CD8-positive, alpha-beta memory T cell (primary cell): ENCODE results near the gene MMADHC. TPM values are rescaled to one million over a fixed set of nuclear protein-coding genes. Genes with fewer than 3 reads are reported as not detected.

ENCODE experiments used
- CTCF ChIA-PET: fragments of 350-600 bp; sonication (Branson Sonifier 250); formaldehyde crosslinking; loops from one replicate; lab custom pipeline; 2021; ENCODE audit warnings: antibody characterized with exemption; lab: Charles Lee
- POLR2A ChIA-PET: fragments of 350-600 bp; sonication (Branson Sonifier 250); formaldehyde crosslinking; loops from one replicate; lab custom pipeline; 2021; ENCODE audit warnings: antibody characterized with exemption; lab: Charles Lee
- DNase-seq, 5 donors: peaks; one replicate each; pipeline versions ENCODE4 v3.0.0 to v3.0.0-alpha.2; 2020 to 2022; ENCODE audit warnings: mixed read lengths in 1 of 5
- H3K27ac ChIP-seq: one replicate; pipeline ENCODE4 v1.7.0; 2013; ENCODE audit warnings: low read depth, mild to moderate bottlenecking, low read length, moderate library complexity
- H3K27me3 ChIP-seq: 2 replicates; pipeline ENCODE4 v1.7.0; 2013; ENCODE audit warnings: low read length, mild to moderate bottlenecking; ENCODE audit not compliant: insufficient read depth, poor library complexity, severe bottlenecking
- H3K36me3 ChIP-seq: 2 replicates; pipeline ENCODE4 v1.7.0; 2013; ENCODE audit warnings: mild to moderate bottlenecking, low read length, moderate library complexity; ENCODE audit not compliant: insufficient read depth
- H3K4me1 ChIP-seq: 2 replicates; pipeline ENCODE4 v1.7.0; 2013; ENCODE audit warnings: mild to moderate bottlenecking, low read length, moderate library complexity; ENCODE audit not compliant: insufficient read depth
- H3K4me3 ChIP-seq: 2 replicates; pipeline ENCODE4 v1.7.0; 2013; ENCODE audit warnings: mild to moderate bottlenecking, low read length
- H3K9me3 ChIP-seq: 2 replicates; pipeline ENCODE4 v1.7.0; 2013; ENCODE audit warnings: mild to moderate bottlenecking, low read length
- H3K27ac Mint-ChIP-seq, 8 donors: one replicate each; pipeline ENCODE4 v1.8.0; 2020 to 2021; ENCODE audit warnings: mixed read lengths in 8 of 8, mild to moderate bottlenecking in 6 of 8, inconsistent platforms in 3 of 8, moderate library complexity in 3 of 8
- H3K27me3 Mint-ChIP-seq, 2 donors: one replicate each; pipeline ENCODE4 v1.8.0; 2020 to 2021; ENCODE audit warnings: mixed read lengths in 2 of 2, mild to moderate bottlenecking in 1 of 2, moderate library complexity in 1 of 2
- H3K36me3 Mint-ChIP-seq, 3 donors: one replicate each; pipeline ENCODE4 v1.8.0; 2020 to 2021; ENCODE audit warnings: mixed read lengths in 3 of 3, inconsistent platforms in 1 of 3, mild to moderate bottlenecking in 1 of 3
- H3K4me1 Mint-ChIP-seq, 3 donors: one replicate each; pipeline ENCODE4 v1.8.0; 2020 to 2021; ENCODE audit warnings: mixed read lengths in 3 of 3, inconsistent platforms in 1 of 3, mild to moderate bottlenecking in 1 of 3
- H3K4me3 Mint-ChIP-seq, 7 donors: one replicate each; pipeline ENCODE4 v1.8.0; 2020 to 2021; ENCODE audit warnings: mixed read lengths in 7 of 7, mild to moderate bottlenecking in 6 of 7, moderate library complexity in 4 of 7, inconsistent platforms in 2 of 7
- H3K9me3 Mint-ChIP-seq, 5 donors: one replicate each; pipeline ENCODE4 v1.8.0; 2020 to 2022; ENCODE audit warnings: mixed read lengths in 5 of 5, mild to moderate bottlenecking in 3 of 5, moderate library complexity in 2 of 5, inconsistent platforms in 1 of 5
- polyA plus RNA-seq: library from polyadenylated mRNA; unstranded; fragments of 300-500 nt; fragmentation: Illumina TruSeq; gene quantifications from one replicate; pipeline ENCODE4 v1.2.3, GENCODE V29; 2021
- total RNA-seq, 2 experiments: library from RNA; stranded (reverse); gene quantifications; one replicate each; pipeline ENCODE4 v1.2.3, GENCODE V29; 2021

The MMADHC gene
- total and polyA plus RNA-seq, 3 experiments from 2014 or later: 117 to 156 (median 149) TPM

- Histone ChIP-seq H3K27me3 (no peaks in the 10 kb centered on the region), H3K27ac (no peak overlapping the region), H3K4me3 (no peak overlapping the region), H3K36me3 (no peaks in the 10 kb centered on the region), H3K4me1 (no peaks in the 10 kb centered on the region), H3K9me3 (no peaks in the 10 kb centered on the region)
- Mint-ChIP-seq H3K27me3 (peaks cover 6% of the 10 kb centered on the region in 2 donors), H3K9me3 (no peaks in the 10 kb centered on the region), H3K27ac (no peak overlapping the region), H3K4me3 (no peak overlapping the region), H3K36me3 (peaks cover 0 to 18% (median 4%) of the 10 kb centered on the region in 3 donors), H3K4me1 (peaks cover 0 to 7% (median 1%) of the 10 kb centered on the region in 3 donors)
- ChIA-PET POLR2A (no interaction called here), CTCF (interaction anchor here (2.3 kb wide), 1 partner anchor 545 kb away, joined by 21 read pairs; no protein-coding TSS in a partner anchor)
- DNase-seq: no peak
These were observed 25.3 kb downstream of the MMADHC start for GRCh38 chr2:149562324-149562723.

GRCh38 chr2:149561309-149561926 lies 26.2 kb downstream of the MMADHC start:
- DNase-seq: peak in 3 of 5 donors; percentile 6 to 36 (median 12)

GRCh38 chr2:149559341-149560068 lies 28.1 kb downstream of the MMADHC start:
- no peaks in the 10 kb centered on the region for H3K27me3 ChIP-seq
- no peaks in the 10 kb centered on the region for H3K36me3 ChIP-seq
- CTCF ChIA-PET: no interaction called here
- no peaks in the 10 kb centered on the region for H3K9me3 ChIP-seq
- no peak for DNase-seq
- POLR2A ChIA-PET: no interaction called here
- Mint-ChIP-seq H3K4me1 (peaks cover 0 to 7% (median 1%) of the 10 kb centered on the region in 3 donors), H3K27ac (no peak overlapping the region), H3K36me3 (no peaks in the 10 kb centered on the region), H3K9me3 (no peaks in the 10 kb centered on the region), H3K27me3 (peaks cover 6 to 12% of the 10 kb centered on the region in 2 donors), H3K4me3 (no peak overlapping the region)
- H3K4me1 ChIP-seq: no peaks in the 10 kb centered on the region
- H3K27ac ChIP-seq: no peak overlapping the region
- H3K4me3 ChIP-seq: no peak overlapping the region

More at GRCh38 chr2:149561309-149561926, 26.2 kb downstream of the MMADHC start:
- Mint-ChIP-seq H3K27ac (no peak overlapping the region), H3K9me3 (no peaks in the 10 kb centered on the region), H3K27me3 (peaks cover 6 to 12% of the 10 kb centered on the region in 2 donors), H3K36me3 (peaks cover 0 to 10% (median 0%) of the 10 kb centered on the region in 3 donors), H3K4me3 (no peak overlapping the region), H3K4me1 (peaks cover 0 to 7% (median 1%) of the 10 kb centered on the region in 3 donors)
- H3K36me3 ChIP-seq: no peaks in the 10 kb centered on the region
- H3K4me1 ChIP-seq: no peaks in the 10 kb centered on the region
- H3K4me3 ChIP-seq: no peak overlapping the region
- no peak overlapping the region for H3K27ac ChIP-seq
- ChIA-PET POLR2A (no interaction called here), CTCF (interaction anchor here (0.8 to 2.3 kb wide), 8 partner anchors 9 to 1052 kb away, joined by 3 to 21 read pairs (median 3); no protein-coding TSS in a partner anchor)
- H3K9me3 ChIP-seq: no peaks in the 10 kb centered on the region
- H3K27me3 ChIP-seq: no peaks in the 10 kb centered on the region

GRCh38 chr2:149556452-149556851 lies 31.1 kb downstream of the MMADHC start:
- CTCF ChIA-PET: no interaction called here
- POLR2A ChIA-PET: no interaction called here
- H3K9me3 ChIP-seq: no peaks in the 10 kb centered on the region
- Mint-ChIP-seq H3K4me3 (no peak overlapping the region), H3K36me3 (peaks cover 0 to 4% (median 0%) of the 10 kb centered on the region in 3 donors), H3K27me3 (peaks cover 6 to 31% of the 10 kb centered on the region in 2 donors), H3K27ac (no peak overlapping the region), H3K4me1 (no peaks in the 10 kb centered on the region), H3K9me3 (no peaks in the 10 kb centered on the region)
- H3K27me3 ChIP-seq: no peaks in the 10 kb centered on the region
- no peak overlapping the region for H3K4me3 ChIP-seq
- H3K36me3 ChIP-seq: no peaks in the 10 kb centered on the region
- no peak overlapping the region for H3K27ac ChIP-seq
- H3K4me1 ChIP-seq: no peaks in the 10 kb centered on the region
- DNase-seq: no peak

- no peak overlapping the region for H3K4me3 ChIP-seq
- POLR2A ChIA-PET: no interaction called here
- CTCF ChIA-PET: interaction anchor here (1.3 kb wide), 1 partner anchor 9 kb away, joined by 5 read pairs; no protein-coding TSS in a partner anchor
- Mint-ChIP-seq H3K27ac (no peak overlapping the region), H3K4me1 (no peaks in the 10 kb centered on the region), H3K36me3 (peaks cover 0 to 4% (median 0%) of the 10 kb centered on the region in 3 donors), H3K4me3 (no peak overlapping the region), H3K27me3 (peaks cover 2 to 25% of the 10 kb centered on the region in 2 donors), H3K9me3 (peaks cover 0 to 2% (median 0%) of the 10 kb centered on the region in 5 donors)
- no peaks in the 10 kb centered on the region for H3K36me3 ChIP-seq
- no peaks in the 10 kb centered on the region for H3K4me1 ChIP-seq
- no peaks in the 10 kb centered on the region for H3K27me3 ChIP-seq
- no peaks in the 10 kb centered on the region for H3K9me3 ChIP-seq
- no peak for DNase-seq
- no peak overlapping the region for H3K27ac ChIP-seq
These were observed 34.7 kb downstream of the MMADHC start for GRCh38 chr2:149552830-149553229.

- H3K27me3 ChIP-seq: no peaks in the 10 kb centered on the region
- CTCF ChIA-PET: interaction anchor here (1.3 kb wide), 1 partner anchor 9 kb away, joined by 5 read pairs; no protein-coding TSS in a partner anchor
- H3K27ac ChIP-seq: no peak overlapping the region
- Mint-ChIP-seq H3K4me3 (no peak overlapping the region), H3K36me3 (peaks cover 0 to 4% (median 0%) of the 10 kb centered on the region in 3 donors), H3K4me1 (no peaks in the 10 kb centered on the region), H3K9me3 (peaks cover 0 to 2% (median 0%) of the 10 kb centered on the region in 5 donors), H3K27ac (no peak overlapping the region), H3K27me3 (peaks cover 2 to 25% of the 10 kb centered on the region in 2 donors)
- no peak overlapping the region for H3K4me3 ChIP-seq
- no peaks in the 10 kb centered on the region for H3K4me1 ChIP-seq
- POLR2A ChIA-PET: no interaction called here
- DNase-seq: no peak
- no peaks in the 10 kb centered on the region for H3K36me3 ChIP-seq
- no peaks in the 10 kb centered on the region for H3K9me3 ChIP-seq
These were observed 35.3 kb downstream of the MMADHC start for GRCh38 chr2:149552226-149552625.

- peak overlapping the region; percentile 7 to 90 (median 81) for H3K4me3 Mint-ChIP-seq
- peak overlapping the region in 6 of 8 donors; percentile 47 to 93 (median 66) for H3K27ac Mint-ChIP-seq
- peaks cover 0 to 2% of the 10 kb centered on the region in 2 donors for H3K27me3 Mint-ChIP-seq
- H3K4me3 ChIP-seq: peak overlapping the region; percentile 23
- ChIA-PET POLR2A (no interaction called here), CTCF (no interaction called here)
- peaks cover 0 to 7% (median 2%) of the 10 kb centered on the region in 3 donors for H3K36me3 Mint-ChIP-seq
- no peaks in the 10 kb centered on the region for H3K4me1 ChIP-seq
- DNase-seq: peak in 1 of 5 donors; percentile 9
- no peaks in the 10 kb centered on the region for H3K9me3 ChIP-seq
- H3K36me3 ChIP-seq: no peaks in the 10 kb centered on the region
- H3K27me3 ChIP-seq: no peaks in the 10 kb centered on the region
- peaks cover 9 to 13% (median 12%) of the 10 kb centered on the region in 3 donors for H3K4me1 Mint-ChIP-seq
- H3K9me3 Mint-ChIP-seq: peaks cover 0 to 4% (median 2%) of the 10 kb centered on the region in 5 donors
- no peak overlapping the region for H3K27ac ChIP-seq
These were observed 42.9 kb downstream of the MMADHC start for GRCh38 chr2:149544692-149545091.

GRCh38 chr2:149543845-149544244 lies 43.7 kb downstream of the MMADHC start:
- ChIA-PET POLR2A (no interaction called here), CTCF (no interaction called here)
- peaks cover 0 to 4% (median under 1%) of the 10 kb centered on the region in 5 donors for H3K9me3 Mint-ChIP-seq
- no peak for DNase-seq
- peaks cover 9 to 13% (median 12%) of the 10 kb centered on the region in 3 donors for H3K4me1 Mint-ChIP-seq
- Histone ChIP-seq H3K36me3 (no peaks in the 10 kb centered on the region), H3K4me1 (no peaks in the 10 kb centered on the region), H3K4me3 (no peak overlapping the region), H3K9me3 (no peaks in the 10 kb centered on the region), H3K27ac (no peak overlapping the region), H3K27me3 (no peaks in the 10 kb centered on the region)
- H3K4me3 Mint-ChIP-seq: peak overlapping the region in 4 of 7 donors; percentile 2 to 82 (median 52)
- H3K27me3 Mint-ChIP-seq: peaks cover 0 to under 1% of the 10 kb centered on the region in 2 donors
- H3K27ac Mint-ChIP-seq: no peak overlapping the region
- H3K36me3 Mint-ChIP-seq: peaks cover 0 to 7% (median 2%) of the 10 kb centered on the region in 3 donors
